ENCODE measurements around the gene MAGI1. TPM values are rescaled to one million over a fixed set of nuclear protein-coding genes. Genes with fewer than 3 reads are reported as not detected.

Gene MAGI1
- total and polyA plus RNA-seq, 2 experiments from 2014 or later = 33.9 to 87.0 TPM

GRCh38 chr3:65948841-65949573 lies 89.7 kb downstream of the MAGI1 start:
- Histone ChIP-seq H3K27me3 (no peaks in the 10 kb centered on the region), H3K27ac (peak overlapping the region; percentile 32), H3K9me3 (ENCODE audit: low read depth) (no peaks in the 10 kb centered on the region), H3K4me1 (ENCODE audit: low read depth) (peaks cover 30% of the 10 kb centered on the region), H3K4me3 (no peak overlapping the region), H3K36me3 (no peaks in the 10 kb centered on the region)
- no peak for DNase-seq (ENCODE audit: low read depth in 1 of 2, low spot score in 1 of 2)
- no peak for TF ChIP-seq CTCF (IDR thresholded peaks at IDR 0.05; ENCODE audit: low read depth, low read length)

- DNase-seq (ENCODE audit: low read depth in 1 of 2, low spot score in 1 of 2) = peak in 1 of 2 donors; percentile 49
- H3K36me3 ChIP-seq = no peaks in the 10 kb centered on the region
- no peak overlapping the region for H3K27ac ChIP-seq
- H3K9me3 ChIP-seq (ENCODE audit: low read depth) = no peaks in the 10 kb centered on the region
- TF ChIP-seq CTCF (IDR thresholded peaks at IDR 0.05; ENCODE audit: low read depth, low read length) = no peak
- H3K27me3 ChIP-seq = no peaks in the 10 kb centered on the region
- peaks cover 18% of the 10 kb centered on the region for H3K4me1 ChIP-seq (ENCODE audit: low read depth)
- no peak overlapping the region for H3K4me3 ChIP-seq
Observed at GRCh38 chr3:65946438-65946837, 92.3 kb downstream of the MAGI1 start.

- Histone ChIP-seq H3K36me3 (no peaks in the 10 kb centered on the region), H3K4me3 (no peak overlapping the region), H3K9me3 (ENCODE audit: low read depth) (no peaks in the 10 kb centered on the region), H3K27me3 (no peaks in the 10 kb centered on the region), H3K4me1 (ENCODE audit: low read depth) (peaks cover 18% of the 10 kb centered on the region), H3K27ac (no peak overlapping the region)
- no peak for TF ChIP-seq CTCF (IDR thresholded peaks at IDR 0.05; ENCODE audit: low read depth, low read length)
- no peak for DNase-seq (ENCODE audit: low read depth in 1 of 2, low spot score in 1 of 2)
Observed at GRCh38 chr3:65945953-65946352, 92.8 kb downstream of the MAGI1 start.

- Histone ChIP-seq H3K27ac (no peak overlapping the region), H3K9me3 (ENCODE audit: low read depth) (no peaks in the 10 kb centered on the region)
- no peak for DNase-seq (ENCODE audit: low read depth in 1 of 2, low spot score in 1 of 2)
Observed at GRCh38 chr3:65945480-65945879, 93.2 kb downstream of the MAGI1 start.

GRCh38 chr3:65944252-65944651 lies 94.5 kb downstream of the MAGI1 start:
- no peak for TF ChIP-seq CTCF (IDR thresholded peaks at IDR 0.05; ENCODE audit: low read depth, low read length)
- no peaks in the 10 kb centered on the region for H3K36me3 ChIP-seq
- H3K9me3 ChIP-seq (ENCODE audit: low read depth) = no peaks in the 10 kb centered on the region
- no peak overlapping the region for H3K4me3 ChIP-seq
- H3K27me3 ChIP-seq = no peaks in the 10 kb centered on the region
- DNase-seq (ENCODE audit: low read depth in 1 of 2, low spot score in 1 of 2) = no peak
- H3K27ac ChIP-seq = no peak overlapping the region
- peaks cover 11% of the 10 kb centered on the region for H3K4me1 ChIP-seq (ENCODE audit: low read depth)

More at GRCh38 chr3:65945480-65945879, 93.2 kb downstream of the MAGI1 start:
- TF ChIP-seq CTCF (IDR thresholded peaks at IDR 0.05; ENCODE audit: low read depth, low read length) = no peak
- Histone ChIP-seq H3K36me3 (no peaks in the 10 kb centered on the region), H3K4me3 (no peak overlapping the region), H3K4me1 (ENCODE audit: low read depth) (peaks cover 17% of the 10 kb centered on the region), H3K27me3 (no peaks in the 10 kb centered on the region)
